Endothelial cell of umbilical vein (primary cell): ENCODE measurements around the gene ARG2. TPM values are rescaled to one million over a fixed set of nuclear protein-coding genes. Genes with fewer than 3 reads are reported as not detected.

Experiments used
- BruUV-seq: library from RNA; stranded (reverse); fragments of 400-500 nt; replicated peaks from 2 replicates; lab custom pipeline; 2021; lab: Mats Ljungman, UMichigan
- CTCF ChIA-PET: fragments of 300-600, 350-600 bp; sonication (Branson Sonifier 250); formaldehyde crosslinking; loops from one replicate; lab custom pipeline; 2021; ENCODE audit warnings: antibody characterized with exemption, inconsistent platforms; lab: Charles Lee
- POLR2A ChIA-PET: fragments of 300-600, 350-600 bp; sonication (Branson Sonifier 250); formaldehyde crosslinking; loops from one replicate; lab custom pipeline; 2021; ENCODE audit warnings: antibody characterized with exemption, inconsistent platforms; lab: Charles Lee
- DNase-seq: peaks from one replicate; pipeline ENCODE4 v3.0.0-alpha.2; 2011; ENCODE audit warnings: low read depth, low spot score
- FAIRE-seq: peaks from 2 replicates; lab custom pipeline; 2011; peaks lifted over from hg19 to GRCh38; lab: Jason Lieb, UNC
- H2AFZ ChIP-seq: 2 replicates; pipeline ENCODE4 v1.6.0; 2012; ENCODE audit warnings: low read depth, low read length, control low read depth, inconsistent platforms
- H3K27ac ChIP-seq: 2 replicates; pipeline ENCODE4 v1.5.1; 2011; ENCODE audit warnings: low read depth, mild to moderate bottlenecking, control low read depth, low read length, moderate library complexity; ENCODE audit not compliant: insufficient read depth
- H3K27me3 ChIP-seq, 2 experiments: 2 replicates each; pipeline versions ENCODE4 v1.6.0 to v1.6.1; 2011; ENCODE audit warnings: low read length in 2 of 2, mixed read lengths in 1 of 2; ENCODE audit not compliant: control insufficient read depth in 2 of 2, insufficient read depth in 2 of 2
- H3K36me3 ChIP-seq, 2 experiments: 2 replicates in 1 of 2; 3 replicates in 1 of 2; pipeline ENCODE4 v1.5.1; 2011; ENCODE audit warnings: low read length in 2 of 2, mild to moderate bottlenecking in 1 of 2, moderate library complexity in 1 of 2; ENCODE audit not compliant: control insufficient read depth in 2 of 2, insufficient read depth in 2 of 2; ENCODE audit errors: extremely low read depth in 1 of 2
- H3K4me1 ChIP-seq: 3 replicates; pipeline ENCODE4 v1.5.1; 2011; ENCODE audit warnings: mild to moderate bottlenecking, low read length; ENCODE audit not compliant: control insufficient read depth, insufficient read depth; ENCODE audit errors: extremely low read depth
- H3K4me2 ChIP-seq: 2 replicates; pipeline ENCODE4 v1.6.1; 2011; ENCODE audit warnings: low read length, control low read depth, mixed read lengths; ENCODE audit not compliant: insufficient read depth
- H3K4me3 ChIP-seq, 3 experiments: fragments of 200-600 bp in 1 of 3; sonication (generic), shearing (Covaris generic) in 1 of 3; replicated peaks in 1 of 3; 2 replicates each; pipeline ENCODE4 v1.5.1; 2011 to 2016; ENCODE audit warnings: control low read depth in 3 of 3, low read length in 3 of 3, mild to moderate bottlenecking in 2 of 3, inconsistent platforms in 1 of 3, low read depth in 1 of 3, moderate library complexity in 1 of 3; ENCODE audit not compliant: insufficient read depth in 1 of 3
- H3K79me2 ChIP-seq: 2 replicates; pipeline ENCODE4 v1.6.0; 2012; ENCODE audit warnings: low read length, inconsistent platforms; ENCODE audit not compliant: control insufficient read depth, insufficient read depth
- H3K9ac ChIP-seq: replicated peaks from 2 replicates; pipeline ENCODE3; 2011; ENCODE audit warnings: low read length, control low read depth; ENCODE audit not compliant: insufficient read depth; ENCODE audit errors: extremely low read depth
- H3K9me1 ChIP-seq: replicated peaks from 3 replicates; pipeline ENCODE4 v1.6.0; 2011; ENCODE audit warnings: mild to moderate bottlenecking, low read length; ENCODE audit not compliant: control insufficient read depth, insufficient read depth; ENCODE audit errors: extremely low read depth
- H3K9me3 ChIP-seq: replicated peaks from 2 replicates; pipeline ENCODE4 v1.5.1; 2012; ENCODE audit warnings: low read length, inconsistent platforms; ENCODE audit not compliant: control insufficient read depth, insufficient read depth
- H4K20me1 ChIP-seq: replicated peaks from 2 replicates; pipeline ENCODE3; 2011; ENCODE audit warnings: mild to moderate bottlenecking, low read length; ENCODE audit not compliant: control insufficient read depth, insufficient read depth; ENCODE audit errors: extremely low read depth
- GATA2 ChIP-seq: IDR thresholded peaks from 2 replicates; pipeline ENCODE4 v1.7.0; 2011; ENCODE audit warnings: low read depth, mild to moderate bottlenecking, moderate library complexity, mixed read lengths, low read length; ENCODE audit not compliant: insufficient read length, insufficient read depth
- POLR2A ChIP-seq: IDR thresholded peaks from 2 replicates; pipeline ENCODE4 v1.6.1; 2012; ENCODE audit warnings: low read depth, mild to moderate bottlenecking, control low read depth, low read length
- dilution Hi-C: fragments of 300-500 bp; cut with MboI; formaldehyde crosslinking; loops from one replicate; pipeline ENCODE4 v1.15.0; 2019; ENCODE audit warnings: low sequenced_read_pairs; ENCODE audit not compliant: extremely low pct_ligation_motif_present
- intact Hi-C: fragments of 100-400 bp; cut with micrococcal nuclease; formaldehyde crosslinking; loops from one replicate; pipeline ENCODE4 v1.10.0; 2022
- polyA plus RNA-seq, 4 experiments: library from polyadenylated mRNA; depleted of rRNA in 3 of 4; stranded (reverse) in 3 of 4; unstranded in 1 of 4; fragments of >200 nt; gene quantifications; 2 replicates each; pipeline versions ENCODE4 v1.2.1 to v1.2.3, GENCODE V29; 2011 to 2012; ENCODE audit warnings: missing spikeins in 1 of 4
- total RNA-seq: library from RNA; stranded (reverse); gene quantifications from 2 replicates; pipeline ENCODE4 v1.2.3, GENCODE V29; 2021
- TF ChIP-seq, protein P1 (sequence below), 2 donors: IDR thresholded peaks; 1 replicate in 1 of 2; 2 replicates in 1 of 2; pipeline ENCODE4 v1.5.1; 2011; ENCODE audit warnings: low read length in 2 of 2, mild to moderate bottlenecking in 2 of 2, moderate library complexity in 2 of 2, control low read depth in 1 of 2, inconsistent platforms in 1 of 2, low read depth in 1 of 2; ENCODE audit not compliant: insufficient read depth in 1 of 2; ENCODE audit errors: extremely low read depth in 1 of 2

The ARG2 gene
- total and polyA plus RNA-seq, 2 donors (not counting 3 experiments of a cell fraction or from before 2014, with no cell fraction given): 16.6 to 22.5 TPM

DNA sequence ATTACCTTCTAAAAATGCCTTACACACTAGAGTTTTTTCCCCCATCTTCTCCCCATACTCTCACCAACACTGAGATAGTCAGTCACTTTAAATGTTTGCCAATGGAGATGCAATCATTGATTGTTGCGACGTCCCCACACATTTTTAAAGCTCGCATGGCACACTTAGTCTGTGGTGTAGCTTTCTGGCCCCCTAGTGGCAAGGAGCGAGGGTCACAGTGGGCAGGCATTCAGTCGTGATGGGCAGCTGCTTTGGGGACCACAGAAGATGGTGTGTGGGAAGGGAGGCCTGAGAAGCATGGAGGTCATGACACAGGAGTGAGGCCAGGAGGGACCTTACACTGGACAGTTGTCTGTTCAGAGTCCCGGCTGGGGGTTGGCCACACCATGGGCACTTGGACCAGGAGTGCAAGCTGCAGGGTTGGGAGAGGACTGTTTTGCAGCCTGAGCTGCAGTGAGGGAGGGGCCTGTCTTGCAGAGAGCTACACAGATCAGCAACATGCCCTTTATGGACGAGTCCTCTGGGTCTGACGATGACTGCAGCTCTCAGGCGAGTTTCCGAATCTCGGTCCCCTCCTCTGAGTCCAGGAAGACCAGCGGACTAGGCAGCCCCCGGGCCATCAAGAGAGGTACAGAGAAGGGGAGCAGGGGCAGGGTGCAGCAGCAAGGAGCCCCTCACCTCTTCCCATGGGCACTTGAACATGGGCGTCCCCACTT lies 48.3 kb upstream of the ARG2 start:
- BruUV-seq: no TSS peak

More for the DNA sequence above, 48.3 kb upstream of the ARG2 start:
- DNase-seq: peak; percentile 54
- Histone ChIP-seq H3K4me2 (no peak overlapping the region), H3K9me1 (no peaks in the 10 kb centered on the region), H3K79me2 (no peaks in the 10 kb centered on the region), H3K9ac (no peak overlapping the region), H3K4me3 (no peak overlapping the region), H3K27me3 (peaks cover 0 to 5% of the 10 kb centered on the region in 2 experiments), H3K36me3 (no peaks in the 10 kb centered on the region), H2AFZ (no peak overlapping the region), H3K27ac (no peak overlapping the region), H4K20me1 (no peaks in the 10 kb centered on the region), H3K4me1 (no peaks in the 10 kb centered on the region), H3K9me3 (no peaks in the 10 kb centered on the region)
- TF ChIP-seq, protein P1, sequence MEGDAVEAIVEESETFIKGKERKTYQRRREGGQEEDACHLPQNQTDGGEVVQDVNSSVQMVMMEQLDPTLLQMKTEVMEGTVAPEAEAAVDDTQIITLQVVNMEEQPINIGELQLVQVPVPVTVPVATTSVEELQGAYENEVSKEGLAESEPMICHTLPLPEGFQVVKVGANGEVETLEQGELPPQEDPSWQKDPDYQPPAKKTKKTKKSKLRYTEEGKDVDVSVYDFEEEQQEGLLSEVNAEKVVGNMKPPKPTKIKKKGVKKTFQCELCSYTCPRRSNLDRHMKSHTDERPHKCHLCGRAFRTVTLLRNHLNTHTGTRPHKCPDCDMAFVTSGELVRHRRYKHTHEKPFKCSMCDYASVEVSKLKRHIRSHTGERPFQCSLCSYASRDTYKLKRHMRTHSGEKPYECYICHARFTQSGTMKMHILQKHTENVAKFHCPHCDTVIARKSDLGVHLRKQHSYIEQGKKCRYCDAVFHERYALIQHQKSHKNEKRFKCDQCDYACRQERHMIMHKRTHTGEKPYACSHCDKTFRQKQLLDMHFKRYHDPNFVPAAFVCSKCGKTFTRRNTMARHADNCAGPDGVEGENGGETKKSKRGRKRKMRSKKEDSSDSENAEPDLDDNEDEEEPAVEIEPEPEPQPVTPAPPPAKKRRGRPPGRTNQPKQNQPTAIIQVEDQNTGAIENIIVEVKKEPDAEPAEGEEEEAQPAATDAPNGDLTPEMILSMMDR (IDR thresholded peaks at IDR 0.05; ENCODE audit: extremely low read depth in 1 of 2, insufficient read depth in 1 of 2, low read depth in 1 of 2, low read length in 2 of 2): peak; percentile 89 to 93
- TF ChIP-seq GATA2: no peak
- TF ChIP-seq POLR2A: no peak
- ChIA-PET CTCF (interaction anchor here (0.6 to 6.4 kb wide), 71 partner anchors 9 to 1214 kb away, joined by 3 to 336 read pairs (median 4); partner anchors contain the start of genes ATP6V1D, PIGH and PLEKHH1), POLR2A (interaction anchor here (0.6 to 0.7 kb wide), 2 partner anchors 12 to 40 kb away, joined by 3 to 6 read pairs; no protein-coding TSS in a partner anchor)
- dilution Hi-C loops: no loop called here
- FAIRE-seq: peak; percentile 76
- intact Hi-C loops: loop anchor here (1.0 kb wide), 2 partner anchors 45 to 144 kb away; no protein-coding TSS in a partner anchor
